OCI-LY1 (cell line): Measurements from ENCODE around the gene CPAMD8.

Source experiments
- CTCF ChIP-seq: fragments of 200-600 bp; sonication (generic), shearing (Covaris generic); IDR thresholded peaks from 2 replicates; pipeline ENCODE4 v1.5.1; 2017; ENCODE audit warnings: mild to moderate bottlenecking, antibody characterized with exemption, low read length, moderate library complexity, mixed read lengths
- EZH2 ChIP-seq: fragments of 200-600 bp; sonication (generic), shearing (Covaris generic); IDR thresholded peaks from 2 replicates; pipeline ENCODE4 v1.8.0; 2017; ENCODE audit warnings: borderline replicate concordance, mixed run types, mild to moderate bottlenecking, antibody characterized with exemption, low read length, moderate library complexity, mixed read lengths

GRCh38 chr19:17025361-17025760 lies 1.2 kb downstream of the CPAMD8 start:
- TF ChIP-seq CTCF (no peak), EZH2 (no peak)
